GM13976 (cell line): ENCODE data around the gene PRDM7.
A peak's percentile ranks its signal among the peaks of the same experiment; 100 is the strongest.

Experiments
- DNase-seq: peaks from one replicate; pipeline ENCODE4 v3.0.0; 2012; ENCODE audit warnings: low spot score
- in situ Hi-C: fragments of 300-500 bp; cut with MboI; formaldehyde crosslinking; loops from one replicate; pipeline ENCODE4 v1.12.0; 2022; ENCODE audit warnings: low sequenced_read_pairs, mixed read lengths, inconsistent platforms; ENCODE audit not compliant: unreplicated experiment
- TF ChIP-seq, protein P1 (sequence below): IDR thresholded peaks from 2 replicates; pipeline ENCODE4 v1.5.1; 2012; ENCODE audit warnings: borderline replicate concordance, mild to moderate bottlenecking; ENCODE audit not compliant: insufficient read depth; ENCODE audit errors: extremely low read depth, missing control alignments, control extremely low read depth

PRDM7 gene

GRCh38 chr16:90020260-90020837 lies 56.8 kb downstream of the PRDM7 start:
- TF ChIP-seq, protein P1, sequence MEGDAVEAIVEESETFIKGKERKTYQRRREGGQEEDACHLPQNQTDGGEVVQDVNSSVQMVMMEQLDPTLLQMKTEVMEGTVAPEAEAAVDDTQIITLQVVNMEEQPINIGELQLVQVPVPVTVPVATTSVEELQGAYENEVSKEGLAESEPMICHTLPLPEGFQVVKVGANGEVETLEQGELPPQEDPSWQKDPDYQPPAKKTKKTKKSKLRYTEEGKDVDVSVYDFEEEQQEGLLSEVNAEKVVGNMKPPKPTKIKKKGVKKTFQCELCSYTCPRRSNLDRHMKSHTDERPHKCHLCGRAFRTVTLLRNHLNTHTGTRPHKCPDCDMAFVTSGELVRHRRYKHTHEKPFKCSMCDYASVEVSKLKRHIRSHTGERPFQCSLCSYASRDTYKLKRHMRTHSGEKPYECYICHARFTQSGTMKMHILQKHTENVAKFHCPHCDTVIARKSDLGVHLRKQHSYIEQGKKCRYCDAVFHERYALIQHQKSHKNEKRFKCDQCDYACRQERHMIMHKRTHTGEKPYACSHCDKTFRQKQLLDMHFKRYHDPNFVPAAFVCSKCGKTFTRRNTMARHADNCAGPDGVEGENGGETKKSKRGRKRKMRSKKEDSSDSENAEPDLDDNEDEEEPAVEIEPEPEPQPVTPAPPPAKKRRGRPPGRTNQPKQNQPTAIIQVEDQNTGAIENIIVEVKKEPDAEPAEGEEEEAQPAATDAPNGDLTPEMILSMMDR = no peak
- in situ Hi-C loops = no loop called here
- no peak for DNase-seq

DNA sequence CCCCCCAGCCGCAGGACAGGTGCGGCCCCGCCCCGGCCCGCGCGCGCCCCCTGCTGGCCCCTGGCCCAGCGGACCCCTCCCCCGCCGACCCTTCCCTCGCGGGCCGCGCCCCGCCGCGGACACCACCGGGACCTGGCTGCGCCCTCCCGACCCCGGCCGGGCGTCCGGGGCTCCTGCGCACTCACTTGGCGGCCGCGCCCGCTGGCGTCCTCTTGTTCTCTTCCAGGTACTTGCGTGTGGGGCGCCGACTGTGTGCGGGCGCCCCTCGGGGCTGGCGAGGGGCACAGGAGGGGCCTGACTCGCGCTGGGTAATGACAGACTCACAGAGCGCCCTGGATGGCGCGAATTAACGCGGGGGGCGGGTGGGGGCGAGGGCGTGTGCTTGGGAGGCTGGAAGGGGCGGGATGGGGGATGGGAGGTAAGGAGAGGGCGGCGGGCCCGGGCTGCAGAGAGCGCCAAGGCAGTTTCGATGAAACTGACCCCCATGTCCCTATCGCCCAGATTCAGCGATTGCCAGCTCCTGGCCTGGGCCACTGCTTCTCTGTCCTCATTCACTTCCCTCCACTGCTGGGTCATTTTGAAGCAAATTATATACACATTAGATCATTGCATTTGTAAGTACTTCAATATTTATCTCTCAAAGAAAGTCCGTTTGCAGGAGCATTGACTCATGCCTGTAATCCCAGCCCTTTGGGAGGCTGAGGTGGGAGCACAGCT lies 57.4 kb downstream of the PRDM7 start:
- in situ Hi-C loops = no loop called here
- DNase-seq = peak; percentile 87

GRCh38 chr16:90018652-90019542 lies 58.2 kb downstream of the PRDM7 start, which contains the start of gene DBNDD1:
Gene DBNDD1, minus strand, starts transcription at chr16:90019456. Its CDS starts 115 bp downstream, at chr16:90019341.
- DNase-seq = no peak

More for the DNA sequence above, 57.4 kb downstream of the PRDM7 start:
- TF ChIP-seq, protein P1 = peak; percentile 52

GRCh38 chr16:90018297-90018651 lies 58.9 kb downstream of the PRDM7 start:
- no peak for DNase-seq
- TF ChIP-seq, protein P1 = no peak
- in situ Hi-C loops = no loop called here

More at GRCh38 chr16:90018652-90019542, 58.2 kb downstream of the PRDM7 start, which contains the start of gene DBNDD1:
- in situ Hi-C loops = no loop called here
- TF ChIP-seq, protein P1 = no peak

DNA sequence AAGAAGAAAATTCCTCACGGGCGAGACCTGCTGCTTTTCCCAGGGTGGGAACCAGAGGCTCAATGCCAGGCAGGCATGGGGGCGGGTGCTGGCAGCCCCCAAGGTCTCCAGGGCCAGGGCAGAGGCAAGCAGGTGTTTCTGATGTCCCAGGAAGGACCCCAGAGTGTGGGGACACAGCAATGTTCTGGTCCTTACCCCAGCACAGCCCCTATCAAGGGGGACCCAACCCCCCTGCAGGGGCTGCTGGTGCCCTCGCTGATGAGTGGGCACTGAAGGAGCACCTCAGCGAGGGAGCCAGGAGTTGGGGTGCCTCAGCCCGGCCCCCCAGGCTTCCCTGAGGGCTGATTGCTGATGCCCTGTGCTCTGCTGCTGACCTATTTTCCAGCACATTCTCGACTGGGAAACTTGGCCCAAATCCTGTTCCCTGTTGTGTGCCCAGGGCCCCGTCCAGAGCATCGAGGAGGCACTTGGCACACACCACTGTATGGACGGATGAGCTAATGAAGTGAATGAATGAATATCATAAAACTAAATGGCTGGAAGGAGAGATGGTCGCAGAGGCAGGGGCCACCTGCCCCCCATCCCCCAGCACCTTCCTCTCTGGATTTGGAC lies 60.7 kb downstream of the PRDM7 start:
- in situ Hi-C loops = no loop called here
- TF ChIP-seq, protein P1 = no peak

More for the DNA sequence above, 60.7 kb downstream of the PRDM7 start:
- no peak for DNase-seq
